ENCODE data around the gene PLA2G2E. TPM values are rescaled to one million over a fixed set of nuclear protein-coding genes. Genes with fewer than 3 reads are reported as not detected.
"Not testable (repeated sequence)": the region's sequence is repeated elsewhere in the genome, so short reads cannot be mapped to it uniquely, and the experiment has no call there.

PLA2G2E gene
- polyA plus RNA-seq, 6 donors from 2014 or later, result not detected

- ATAC-seq (ENCODE audit: low read depth in 2 of 2) (no peak), DNase-seq (no peak)
- H3K27me3 Mint-ChIP-seq, result peaks cover 30 to 41% (median 30%) of the 10 kb centered on the region in 3 donors
- H3K36me3 Mint-ChIP-seq, result no peaks in the 10 kb centered on the region
- no peaks in the 10 kb centered on the region for H3K4me1 Mint-ChIP-seq
- H3K4me3 Mint-ChIP-seq, result no peak overlapping the region
- H3K27ac Mint-ChIP-seq, result no peak overlapping the region
- H3K9me3 Mint-ChIP-seq, result peaks cover 0 to 4% (median 0%) of the 10 kb centered on the region in 7 donors
These were observed 22.9 kb upstream of the PLA2G2E start for GRCh38 chr1:19946331-19946751.

GRCh38 chr1:19945914-19946313 is 22.5 kb upstream of the PLA2G2E start:
- no peak for ATAC-seq (ENCODE audit: low read depth in 2 of 2)

GRCh38 chr1:19942657-19943056 is 19.2 kb upstream of the PLA2G2E start:
- Mint-ChIP-seq H3K36me3 (no peaks in the 10 kb centered on the region), H3K27me3 (peaks cover 25 to 35% (median 30%) of the 10 kb centered on the region in 3 donors), H3K4me3 (no peak overlapping the region), H3K4me1 (peaks cover 0 to 3% (median 0%) of the 10 kb centered on the region in 3 donors), H3K9me3 (peaks cover 0 to 4% (median 0%) of the 10 kb centered on the region in 7 donors), H3K27ac (no peak overlapping the region)
- DNase-seq, result no peak
- ATAC-seq (ENCODE audit: low read depth in 2 of 2), result no peak

More at GRCh38 chr1:19945914-19946313, 22.5 kb upstream of the PLA2G2E start:
- DNase-seq, result no peak
- no peak overlapping the region for H3K4me3 Mint-ChIP-seq
- H3K36me3 Mint-ChIP-seq, result no peaks in the 10 kb centered on the region
- H3K4me1 Mint-ChIP-seq, result no peaks in the 10 kb centered on the region
- peaks cover 0 to 4% (median 0%) of the 10 kb centered on the region in 7 donors for H3K9me3 Mint-ChIP-seq
- H3K27ac Mint-ChIP-seq, result no peak overlapping the region
- H3K27me3 Mint-ChIP-seq, result peaks cover 30 to 41% (median 35%) of the 10 kb centered on the region in 3 donors

- ATAC-seq (ENCODE audit: low read depth in 2 of 2) (no peak), DNase-seq (no peak)
- Mint-ChIP-seq H3K4me1 (peaks cover 0 to 3% (median 0%) of the 10 kb centered on the region in 3 donors), H3K9me3 (peaks cover 0 to 4% (median 0%) of the 10 kb centered on the region in 7 donors), H3K36me3 (no peaks in the 10 kb centered on the region), H3K4me3 (no peak overlapping the region), H3K27ac (no peak overlapping the region), H3K27me3 (peaks cover 25 to 34% (median 30%) of the 10 kb centered on the region in 3 donors)
These were observed 18.7 kb upstream of the PLA2G2E start for GRCh38 chr1:19942088-19942487.

- no peak overlapping the region for H3K27ac Mint-ChIP-seq
- no peak for ATAC-seq (ENCODE audit: low read depth in 2 of 2)
These were observed 17.8 kb upstream of the PLA2G2E start for GRCh38 chr1:19941206-19941568.

GRCh38 chr1:19940486-19941205 is 17.2 kb upstream of the PLA2G2E start:
- Mint-ChIP-seq H3K4me1 (peaks cover 0 to 11% (median 3%) of the 10 kb centered on the region in 3 donors), H3K27me3 (peaks cover 16 to 21% (median 20%) of the 10 kb centered on the region in 3 donors), H3K4me3 (no peak overlapping the region), H3K36me3 (no peaks in the 10 kb centered on the region), H3K9me3 (peaks cover 0 to 4% (median 0%) of the 10 kb centered on the region in 7 donors), H3K27ac (peak overlapping the region in 1 of 6 donors; percentile 68)
- ATAC-seq (ENCODE audit: low read depth in 2 of 2), result no peak
- no peak for DNase-seq

More at GRCh38 chr1:19941206-19941568, 17.8 kb upstream of the PLA2G2E start:
- Mint-ChIP-seq H3K36me3 (no peaks in the 10 kb centered on the region), H3K4me3 (no peak overlapping the region), H3K4me1 (peaks cover 0 to 6% (median 2%) of the 10 kb centered on the region in 3 donors), H3K9me3 (peaks cover 0 to 4% (median 0%) of the 10 kb centered on the region in 7 donors), H3K27me3 (peaks cover 18 to 26% (median 25%) of the 10 kb centered on the region in 3 donors)
- no peak for DNase-seq

- Mint-ChIP-seq H3K27ac (no peak overlapping the region), H3K4me3 (no peak overlapping the region), H3K36me3 (peaks cover 0 to under 1% of the 10 kb centered on the region in 2 donors), H3K9me3 (peaks cover 0 to 5% (median 3%) of the 10 kb centered on the region in 7 donors), H3K27me3 (peaks cover 0 to 8% (median 7%) of the 10 kb centered on the region in 3 donors), H3K4me1 (peaks cover 0 to 12% (median 3%) of the 10 kb centered on the region in 3 donors)
- ATAC-seq (ENCODE audit: low read depth in 2 of 2) (no peak), DNase-seq (no peak)
These were observed 15.1 kb upstream of the PLA2G2E start for GRCh38 chr1:19938472-19938871.

- ATAC-seq (ENCODE audit: low read depth in 2 of 2) (peak in 1 of 2 donors; percentile 43), DNase-seq (no peak)
- peaks cover 12 to 25% (median 20%) of the 10 kb centered on the region in 7 donors for H3K9me3 Mint-ChIP-seq
- H3K27ac Mint-ChIP-seq, result peak overlapping the region in 1 of 6 donors; percentile 89
- H3K4me1 Mint-ChIP-seq, result peaks cover 0 to 12% (median 3%) of the 10 kb centered on the region in 3 donors
- H3K36me3 Mint-ChIP-seq, result peaks cover 6 to 20% of the 10 kb centered on the region in 2 donors
- no peak overlapping the region for H3K4me3 Mint-ChIP-seq
- H3K27me3 Mint-ChIP-seq, result peaks cover 0 to 10% (median 8%) of the 10 kb centered on the region in 3 donors
These were observed 12.8 kb upstream of the PLA2G2E start for GRCh38 chr1:19936061-19936750.

GRCh38 chr1:19934336-19934735 is 10.9 kb upstream of the PLA2G2E start:
- Mint-ChIP-seq H3K36me3 (peaks cover 14 to 20% of the 10 kb centered on the region in 2 donors), H3K27me3 (peaks cover 0 to 13% (median 0%) of the 10 kb centered on the region in 3 donors), H3K4me3 (no peak overlapping the region), H3K9me3 (peaks cover 15 to 40% (median 34%) of the 10 kb centered on the region in 7 donors), H3K4me1 (peaks cover 0 to 12% (median 3%) of the 10 kb centered on the region in 3 donors), H3K27ac (no peak overlapping the region)
- DNase-seq, result no peak
- no peak for ATAC-seq (ENCODE audit: low read depth in 2 of 2)

- H3K27ac Mint-ChIP-seq, result no peak overlapping the region
- peaks cover 0 to 9% (median 3%) of the 10 kb centered on the region in 3 donors for H3K4me1 Mint-ChIP-seq
- peaks cover 15 to 44% (median 39%) of the 10 kb centered on the region in 7 donors for H3K9me3 Mint-ChIP-seq
- DNase-seq (no peak), ATAC-seq (ENCODE audit: low read depth in 2 of 2) (no peak)
- no peak overlapping the region for H3K4me3 Mint-ChIP-seq
- peaks cover 17 to 20% of the 10 kb centered on the region in 2 donors for H3K36me3 Mint-ChIP-seq
- H3K27me3 Mint-ChIP-seq, result peaks cover 0 to 16% (median 0%) of the 10 kb centered on the region in 3 donors
These were observed 9.4 kb upstream of the PLA2G2E start for GRCh38 chr1:19932866-19933265.

GRCh38 chr1:19927130-19927421 is 3.7 kb upstream of the PLA2G2E start:
- not testable (repeated sequence) for ATAC-seq (ENCODE audit: low read depth in 2 of 2); H3K4me3 Mint-ChIP-seq
- H3K36me3 Mint-ChIP-seq, result peaks cover 6 to 11% of the 10 kb centered on the region in 2 donors

GRCh38 chr1:19926296-19927129 is 3.1 kb upstream of the PLA2G2E start:
- Mint-ChIP-seq H3K9me3 (peaks cover 3 to 26% (median 19%) of the 10 kb centered on the region in 7 donors), H3K4me1 (no peaks in the 10 kb centered on the region), H3K27ac (no peak overlapping the region), H3K4me3 (no peak overlapping the region), H3K36me3 (peaks cover under 1 to 11% of the 10 kb centered on the region in 2 donors), H3K27me3 (peaks cover 0 to 18% (median 9%) of the 10 kb centered on the region in 3 donors)
- ATAC-seq (ENCODE audit: low read depth in 2 of 2), result no peak
- DNase-seq, result no peak

More at GRCh38 chr1:19927130-19927421, 3.7 kb upstream of the PLA2G2E start:
- H3K27me3 Mint-ChIP-seq, result peaks cover 0 to 22% (median 9%) of the 10 kb centered on the region in 3 donors
- not testable (repeated sequence) for H3K4me1 Mint-ChIP-seq, DNase-seq, H3K27ac Mint-ChIP-seq
- H3K9me3 Mint-ChIP-seq, result peaks cover 8 to 32% (median 25%) of the 10 kb centered on the region in 7 donors
